HEK293T (cell line): ENCODE data around the gene CDC25A.

ENCODE experiments used
- BHLHE40 ChIP-seq: fragments of 450-650 bp; IDR thresholded peaks from 2 replicates; pipeline ENCODE4 v1.6.1; 2016; ENCODE audit warnings: mild to moderate bottlenecking, moderate library complexity, borderline replicate concordance
- ELF4 ChIP-seq: fragments of 450-650 bp; IDR thresholded peaks from 2 replicates; pipeline ENCODE4 v1.6.1; 2017; ENCODE audit warnings: antibody characterized with exemption
- FOXM1 ChIP-seq: fragments of 450-650 bp; IDR thresholded peaks from 2 replicates; pipeline ENCODE4 v1.6.1; 2017; ENCODE audit warnings: mild to moderate bottlenecking, borderline replicate concordance
- ZNF384 ChIP-seq: fragments of 450-650 bp; IDR thresholded peaks from 2 replicates; pipeline ENCODE4 v1.6.1; 2016
- TF ChIP-seq, protein P1 (sequence below): fragments of 450-650 bp; IDR thresholded peaks from 2 replicates; pipeline ENCODE4 v1.6.1; 2016

- no peak for TF ChIP-seq ELF4
- TF ChIP-seq ZNF384 = no peak
- TF ChIP-seq BHLHE40 = no peak
- TF ChIP-seq FOXM1 = no peak
- TF ChIP-seq, protein P1, sequence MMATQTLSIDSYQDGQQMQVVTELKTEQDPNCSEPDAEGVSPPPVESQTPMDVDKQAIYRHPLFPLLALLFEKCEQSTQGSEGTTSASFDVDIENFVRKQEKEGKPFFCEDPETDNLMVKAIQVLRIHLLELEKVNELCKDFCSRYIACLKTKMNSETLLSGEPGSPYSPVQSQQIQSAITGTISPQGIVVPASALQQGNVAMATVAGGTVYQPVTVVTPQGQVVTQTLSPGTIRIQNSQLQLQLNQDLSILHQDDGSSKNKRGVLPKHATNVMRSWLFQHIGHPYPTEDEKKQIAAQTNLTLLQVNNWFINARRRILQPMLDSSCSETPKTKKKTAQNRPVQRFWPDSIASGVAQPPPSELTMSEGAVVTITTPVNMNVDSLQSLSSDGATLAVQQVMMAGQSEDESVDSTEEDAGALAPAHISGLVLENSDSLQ = no peak
Measured at GRCh38 chr3:48220746-48221145, 32.5 kb upstream of the CDC25A start.
